Effector CD8-positive, alpha-beta T cell (primary cell): ENCODE data around the gene INPP5A.

Experiments used
- DNase-seq: peaks from one replicate; lab custom pipeline; 2025; lab: John Stamatoyannopoulos, UW

Gene INPP5A

GRCh38 chr10:132630666-132631337 is 93.2 kb downstream of the INPP5A start:
- DNase-seq = no peak

GRCh38 chr10:132631338-132631735 is 93.8 kb downstream of the INPP5A start:
- DNase-seq = no peak

- no peak for DNase-seq
These were observed 94.5 kb downstream of the INPP5A start for GRCh38 chr10:132632091-132632561.

GRCh38 chr10:132632851-132633684 is 95.5 kb downstream of the INPP5A start:
- no peak for DNase-seq

- no peak for DNase-seq
These were observed 96.8 kb downstream of the INPP5A start for GRCh38 chr10:132634241-132634946.

GRCh38 chr10:132634947-132635271 is 97.3 kb downstream of the INPP5A start:
- no peak for DNase-seq

- no peak for DNase-seq
These were observed 98.8 kb downstream of the INPP5A start for GRCh38 chr10:132636358-132636757.

- DNase-seq = peak; percentile 7
These were observed 100.0 kb downstream of the INPP5A start for GRCh38 chr10:132637477-132638129.

GRCh38 chr10:132638130-132638515 is 100.5 kb downstream of the INPP5A start:
- DNase-seq = no peak

GRCh38 chr10:132639470-132639869 is 101.9 kb downstream of the INPP5A start:
- DNase-seq = no peak

GRCh38 chr10:132640326-132641125 is 102.9 kb downstream of the INPP5A start:
- no peak for DNase-seq

GRCh38 chr10:132641401-132641800 is 103.8 kb downstream of the INPP5A start:
- no peak for DNase-seq

- DNase-seq = no peak
These were observed 104.6 kb downstream of the INPP5A start for GRCh38 chr10:132641966-132642731.

GRCh38 chr10:132642732-132643008 is 105.1 kb downstream of the INPP5A start:
- DNase-seq = no peak

GRCh38 chr10:132643709-132644526 is 106.3 kb downstream of the INPP5A start:
- DNase-seq = no peak

GRCh38 chr10:132644527-132645246 is 107.1 kb downstream of the INPP5A start:
- DNase-seq = no peak

GRCh38 chr10:132645247-132645530 is 107.6 kb downstream of the INPP5A start:
- no peak for DNase-seq

GRCh38 chr10:132645630-132646442 is 108.2 kb downstream of the INPP5A start:
- no peak for DNase-seq
